Measurements from ENCODE around the gene PRKCD. TPM values are rescaled to one million over a fixed set of nuclear protein-coding genes. Genes with fewer than 3 reads are reported as not detected.

PRKCD gene
- total and polyA plus RNA-seq, 11 donors: 5.3 to 44.5 (median 11.6) TPM

DNA sequence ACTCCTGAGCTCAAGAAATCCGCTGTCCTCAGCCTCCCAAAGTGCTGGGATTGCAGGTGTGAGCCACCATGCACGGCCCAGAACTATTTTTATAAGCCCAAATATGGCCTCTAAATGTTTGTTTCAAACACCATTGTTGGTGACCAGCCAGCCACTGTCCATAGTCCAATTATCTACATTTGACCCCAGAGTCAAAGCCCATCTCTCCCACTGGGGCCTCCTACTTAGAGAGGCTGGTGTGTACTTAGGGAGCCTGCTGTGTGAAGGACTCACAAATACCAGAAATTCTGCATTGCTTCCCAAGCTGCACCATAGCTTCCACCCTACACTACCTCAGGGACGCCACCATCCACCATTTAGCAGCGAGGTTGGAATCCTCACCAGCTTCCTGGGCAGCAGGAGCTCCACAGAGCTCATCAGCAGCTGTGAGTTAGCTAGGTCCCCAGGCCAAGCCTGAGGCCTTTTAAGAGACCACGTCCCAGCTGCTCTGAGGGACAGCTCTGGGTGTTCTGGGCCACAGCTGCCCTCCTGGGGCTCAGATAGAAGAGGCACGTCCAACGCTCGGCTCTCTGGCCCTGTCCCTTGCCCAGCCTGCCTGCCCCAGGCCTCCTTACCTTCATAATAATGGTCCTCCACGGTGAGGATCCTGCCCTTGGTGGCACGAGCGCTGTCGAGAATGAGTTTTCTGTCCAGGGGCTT, 65.3 kb downstream of the PRKCD start:
- DNase-seq (peak in 1 of 5 donors; percentile 8), ATAC-seq (no peak)
- 86 to 94% (median 90%) methylated on average over 9 to 12 of the region's 12 CpGs for WGBS, 4 donors
- Histone ChIP-seq H3K27me3 (no peaks in the 10 kb centered on the region), H3K4me1 (no peaks in the 10 kb centered on the region), H3K36me3 (peaks cover 5 to 86% (median 77%) of the 10 kb centered on the region in 9 donors), H3K9me3 (no peaks in the 10 kb centered on the region), H3K4me3 (no peak overlapping the region), H3K27ac (peak overlapping the region in 1 of 12 donors; percentile 4)
- intact Hi-C loops (cut with DNase I): loop anchor here in 2 of 10 donors (10.0 kb wide), 2 partner anchors 479 to 489 kb away; no protein-coding TSS in a partner anchor
- TF ChIP-seq, protein P1, sequence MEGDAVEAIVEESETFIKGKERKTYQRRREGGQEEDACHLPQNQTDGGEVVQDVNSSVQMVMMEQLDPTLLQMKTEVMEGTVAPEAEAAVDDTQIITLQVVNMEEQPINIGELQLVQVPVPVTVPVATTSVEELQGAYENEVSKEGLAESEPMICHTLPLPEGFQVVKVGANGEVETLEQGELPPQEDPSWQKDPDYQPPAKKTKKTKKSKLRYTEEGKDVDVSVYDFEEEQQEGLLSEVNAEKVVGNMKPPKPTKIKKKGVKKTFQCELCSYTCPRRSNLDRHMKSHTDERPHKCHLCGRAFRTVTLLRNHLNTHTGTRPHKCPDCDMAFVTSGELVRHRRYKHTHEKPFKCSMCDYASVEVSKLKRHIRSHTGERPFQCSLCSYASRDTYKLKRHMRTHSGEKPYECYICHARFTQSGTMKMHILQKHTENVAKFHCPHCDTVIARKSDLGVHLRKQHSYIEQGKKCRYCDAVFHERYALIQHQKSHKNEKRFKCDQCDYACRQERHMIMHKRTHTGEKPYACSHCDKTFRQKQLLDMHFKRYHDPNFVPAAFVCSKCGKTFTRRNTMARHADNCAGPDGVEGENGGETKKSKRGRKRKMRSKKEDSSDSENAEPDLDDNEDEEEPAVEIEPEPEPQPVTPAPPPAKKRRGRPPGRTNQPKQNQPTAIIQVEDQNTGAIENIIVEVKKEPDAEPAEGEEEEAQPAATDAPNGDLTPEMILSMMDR (IDR thresholded peaks at IDR 0.05): no peak
- no peak for TF ChIP-seq POLR2A (IDR thresholded peaks at IDR 0.05)

DNA sequence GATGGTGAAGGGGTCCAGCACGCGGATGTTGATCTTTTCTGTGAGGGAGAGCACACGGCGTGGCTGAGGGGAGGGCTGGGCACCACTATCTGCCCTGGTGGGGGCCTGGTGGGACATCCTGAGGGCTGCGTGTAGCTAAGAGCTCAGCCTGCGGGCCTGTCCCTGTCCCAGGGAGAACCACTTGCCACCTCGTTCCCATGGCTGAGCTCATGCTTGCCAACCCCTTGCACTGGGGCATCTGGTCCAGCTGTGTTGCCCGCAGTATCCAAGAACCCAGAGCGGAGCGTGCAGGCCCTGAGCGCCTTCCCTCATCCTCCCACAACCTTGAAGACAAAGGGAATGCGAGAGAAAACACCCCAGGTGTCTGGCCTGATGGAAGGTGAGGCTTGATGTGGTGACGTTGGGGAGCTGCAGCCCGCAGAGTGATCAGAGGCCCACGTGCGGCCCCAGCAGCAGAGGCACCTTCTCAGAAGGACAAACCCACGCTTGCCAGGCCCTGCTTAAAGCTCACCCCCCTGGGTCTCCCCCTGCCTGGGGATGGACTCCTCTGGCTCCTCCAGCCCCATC, 65.9 kb downstream of the PRKCD start:
- peak overlapping the region in 1 of 12 donors; percentile 4 for H3K27ac ChIP-seq
- DNase-seq: peak in 1 of 5 donors; percentile 19
- intact Hi-C loops (cut with DNase I): loop anchor here in 2 of 10 donors (10.0 kb wide), 2 partner anchors 478 to 488 kb away; no protein-coding TSS in a partner anchor

DNA sequence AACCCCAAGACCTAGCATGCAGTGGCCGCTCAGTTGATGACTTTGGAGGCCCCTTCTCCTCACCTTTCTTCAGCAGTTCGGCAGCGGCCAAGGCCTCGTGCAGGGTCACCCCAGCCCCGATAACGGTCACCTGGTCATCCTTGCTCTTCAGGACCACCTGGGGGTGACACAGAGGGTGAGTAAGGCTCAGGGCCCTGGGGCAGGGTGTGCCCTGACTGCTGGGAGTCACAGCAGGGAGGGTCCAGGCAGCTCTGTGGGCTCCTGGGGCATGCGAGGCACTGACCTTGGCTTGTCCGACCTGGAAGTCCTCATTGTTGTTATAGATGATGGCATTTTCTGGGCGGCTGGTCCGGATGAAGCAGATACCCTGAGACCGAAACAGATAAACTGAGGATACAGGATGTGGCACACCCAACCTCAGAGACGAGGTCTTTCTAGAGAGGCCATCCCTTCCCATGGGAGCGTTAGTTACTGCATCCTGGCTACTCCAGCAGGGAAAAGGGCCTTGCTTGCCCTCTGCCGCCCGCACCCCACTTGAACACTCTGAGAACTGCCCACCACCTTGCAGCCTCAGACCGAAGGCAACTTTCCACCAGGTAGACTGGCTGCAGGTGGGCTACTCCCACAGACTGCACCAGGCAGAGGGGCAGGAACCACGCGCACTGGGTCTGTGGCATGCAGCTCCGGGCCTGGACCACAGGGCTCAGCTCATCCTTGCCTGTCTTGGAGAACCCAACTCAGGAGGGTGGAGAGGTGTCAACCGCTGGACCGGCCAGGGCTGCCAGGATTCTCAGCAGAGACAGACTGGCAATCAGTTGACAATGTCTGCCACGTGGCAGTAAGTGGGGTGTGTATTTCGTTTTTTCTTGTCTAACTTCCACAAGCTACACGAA, 67.2 kb downstream of the PRKCD start:
- no peaks in the 10 kb centered on the region for H3K27me3 ChIP-seq
- TF ChIP-seq, protein P1 (IDR thresholded peaks at IDR 0.05): no peak
- no peak for TF ChIP-seq POLR2A (IDR thresholded peaks at IDR 0.05)
- no peaks in the 10 kb centered on the region for H3K9me3 ChIP-seq
- intact Hi-C loops (cut with DNase I): loop anchor here in 2 of 10 donors (10.0 kb wide), 2 partner anchors 477 to 487 kb away; no protein-coding TSS in a partner anchor
- DNase-seq (peak in 1 of 5 donors; percentile 29), ATAC-seq (no peak)
- no peak overlapping the region for H3K4me3 ChIP-seq
- 85 to 89% (median 89%) methylated on average over 17 to 24 of the region's 24 CpGs for WGBS, 4 donors
- peaks cover 0 to 4% (median 0%) of the 10 kb centered on the region in 12 donors for H3K4me1 ChIP-seq
- peaks cover 9 to 100% (median 94%) of the 10 kb centered on the region in 9 donors for H3K36me3 ChIP-seq
- no peak overlapping the region for H3K27ac ChIP-seq

More for the DNA sequence above, 65.9 kb downstream of the PRKCD start:
- H3K27me3 ChIP-seq: no peaks in the 10 kb centered on the region
- TF ChIP-seq POLR2A (IDR thresholded peaks at IDR 0.05): no peak
- TF ChIP-seq, protein P1 (IDR thresholded peaks at IDR 0.05): no peak
- H3K4me1 ChIP-seq: no peaks in the 10 kb centered on the region
- H3K36me3 ChIP-seq: peaks cover 5 to 92% (median 83%) of the 10 kb centered on the region in 9 donors
- no peaks in the 10 kb centered on the region for H3K9me3 ChIP-seq
- 90 to 95% (median 93%) methylated on average over 13 to 17 of the region's 17 CpGs for WGBS, 4 donors
- no peak for ATAC-seq
- no peak overlapping the region for H3K4me3 ChIP-seq
